WERI-Rb-1 (cell line): ENCODE results near the gene ZSCAN10.

Source experiments
- DNase-seq: peaks from one replicate; pipeline ENCODE4 v3.0.0-alpha.2; 2020
- H3K27ac ChIP-seq: fragments of 250-450 bp; sonication (Bioruptor Pico); 2 replicates; pipeline ENCODE4 v1.5.1; 2020; ENCODE audit warnings: mild to moderate bottlenecking, moderate library complexity
- H3K27me3 ChIP-seq: fragments of 250-450 bp; sonication (Bioruptor Pico); 2 replicates; pipeline ENCODE4 v1.5.1; 2021; ENCODE audit warnings: mild to moderate bottlenecking, low read depth, moderate library complexity; ENCODE audit not compliant: insufficient read depth, severe bottlenecking
- H3K36me3 ChIP-seq: fragments of 250-450 bp; sonication (Bioruptor Pico); 2 replicates; pipeline ENCODE4 v1.5.1; 2020; ENCODE audit warnings: mild to moderate bottlenecking, moderate library complexity
- H3K4me3 ChIP-seq: 2 replicates; pipeline ENCODE4 v1.5.1; 2011; ENCODE audit warnings: low read depth, mild to moderate bottlenecking, control low read depth, low read length
- H3K9me3 ChIP-seq: fragments of 250-450 bp; sonication (Bioruptor Pico); 2 replicates; pipeline ENCODE4 v1.5.1; 2021; ENCODE audit warnings: mild to moderate bottlenecking, moderate library complexity; ENCODE audit not compliant: severe bottlenecking
- TF ChIP-seq, protein P1 (sequence below): IDR thresholded peaks from 2 replicates; pipeline ENCODE4 v1.5.1; 2011; ENCODE audit warnings: low read depth, mild to moderate bottlenecking, control low read depth, inconsistent platforms, low read length

Gene ZSCAN10

DNA sequence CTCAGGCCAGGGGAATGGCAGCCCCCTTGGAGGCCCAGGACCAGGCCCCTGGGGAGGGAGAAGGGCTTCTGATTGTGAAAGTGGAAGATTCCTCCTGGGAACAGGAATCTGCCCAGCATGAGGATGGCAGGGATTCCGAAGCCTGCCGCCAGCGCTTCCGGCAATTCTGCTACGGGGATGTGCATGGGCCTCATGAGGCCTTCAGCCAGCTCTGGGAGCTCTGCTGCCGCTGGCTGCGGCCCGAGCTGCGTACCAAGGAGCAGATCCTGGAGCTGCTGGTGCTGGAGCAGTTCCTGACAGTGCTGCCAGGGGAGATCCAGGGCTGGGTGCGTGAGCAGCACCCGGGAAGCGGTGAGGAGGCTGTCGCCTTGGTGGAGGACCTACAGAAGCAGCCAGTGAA, 38.2 kb upstream of the ZSCAN10 start:
- TF ChIP-seq, protein P1, sequence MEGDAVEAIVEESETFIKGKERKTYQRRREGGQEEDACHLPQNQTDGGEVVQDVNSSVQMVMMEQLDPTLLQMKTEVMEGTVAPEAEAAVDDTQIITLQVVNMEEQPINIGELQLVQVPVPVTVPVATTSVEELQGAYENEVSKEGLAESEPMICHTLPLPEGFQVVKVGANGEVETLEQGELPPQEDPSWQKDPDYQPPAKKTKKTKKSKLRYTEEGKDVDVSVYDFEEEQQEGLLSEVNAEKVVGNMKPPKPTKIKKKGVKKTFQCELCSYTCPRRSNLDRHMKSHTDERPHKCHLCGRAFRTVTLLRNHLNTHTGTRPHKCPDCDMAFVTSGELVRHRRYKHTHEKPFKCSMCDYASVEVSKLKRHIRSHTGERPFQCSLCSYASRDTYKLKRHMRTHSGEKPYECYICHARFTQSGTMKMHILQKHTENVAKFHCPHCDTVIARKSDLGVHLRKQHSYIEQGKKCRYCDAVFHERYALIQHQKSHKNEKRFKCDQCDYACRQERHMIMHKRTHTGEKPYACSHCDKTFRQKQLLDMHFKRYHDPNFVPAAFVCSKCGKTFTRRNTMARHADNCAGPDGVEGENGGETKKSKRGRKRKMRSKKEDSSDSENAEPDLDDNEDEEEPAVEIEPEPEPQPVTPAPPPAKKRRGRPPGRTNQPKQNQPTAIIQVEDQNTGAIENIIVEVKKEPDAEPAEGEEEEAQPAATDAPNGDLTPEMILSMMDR = no peak
- DNase-seq = no peak
- Histone ChIP-seq H3K36me3 (peaks cover 35% of the 10 kb centered on the region), H3K27me3 (no peaks in the 10 kb centered on the region), H3K9me3 (no peaks in the 10 kb centered on the region), H3K4me3 (no peak overlapping the region), H3K27ac (no peak overlapping the region)

DNA sequence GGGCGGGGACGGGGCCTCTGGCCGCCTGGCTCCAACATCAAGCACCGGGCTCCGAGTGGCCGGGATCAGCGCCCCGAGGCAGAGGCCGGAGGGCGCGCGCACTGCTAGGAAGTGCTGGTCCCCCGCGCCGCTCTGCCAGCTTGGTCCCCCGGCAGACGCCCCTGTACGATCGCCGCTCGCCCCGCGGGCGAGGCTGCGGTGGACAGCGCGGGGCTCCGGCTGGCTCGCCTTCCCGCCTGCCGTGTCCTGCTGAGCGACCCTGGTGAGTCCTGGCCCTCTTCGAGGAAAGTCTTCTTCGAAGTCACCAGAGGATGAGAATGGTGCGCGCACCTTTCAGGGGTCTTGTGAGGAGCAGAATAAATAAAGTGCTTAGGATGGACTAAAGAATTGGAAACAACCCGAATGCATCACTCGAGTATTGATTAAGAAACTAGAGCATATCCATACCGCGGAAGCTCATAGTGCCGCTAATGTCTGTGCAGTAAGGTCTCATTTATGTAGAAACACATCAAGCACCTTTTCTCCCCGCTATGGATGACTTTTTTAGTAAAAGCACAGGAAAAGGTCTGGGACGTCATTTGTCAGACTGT, 36.1 kb upstream of the ZSCAN10 start:
- peaks cover 46% of the 10 kb centered on the region for H3K36me3 ChIP-seq
- no peak for DNase-seq
- no peaks in the 10 kb centered on the region for H3K27me3 ChIP-seq
- TF ChIP-seq, protein P1 = no peak
- peak overlapping the region; percentile 98 for H3K4me3 ChIP-seq
- no peaks in the 10 kb centered on the region for H3K9me3 ChIP-seq
- H3K27ac ChIP-seq = peak overlapping the region; percentile 90

DNA sequence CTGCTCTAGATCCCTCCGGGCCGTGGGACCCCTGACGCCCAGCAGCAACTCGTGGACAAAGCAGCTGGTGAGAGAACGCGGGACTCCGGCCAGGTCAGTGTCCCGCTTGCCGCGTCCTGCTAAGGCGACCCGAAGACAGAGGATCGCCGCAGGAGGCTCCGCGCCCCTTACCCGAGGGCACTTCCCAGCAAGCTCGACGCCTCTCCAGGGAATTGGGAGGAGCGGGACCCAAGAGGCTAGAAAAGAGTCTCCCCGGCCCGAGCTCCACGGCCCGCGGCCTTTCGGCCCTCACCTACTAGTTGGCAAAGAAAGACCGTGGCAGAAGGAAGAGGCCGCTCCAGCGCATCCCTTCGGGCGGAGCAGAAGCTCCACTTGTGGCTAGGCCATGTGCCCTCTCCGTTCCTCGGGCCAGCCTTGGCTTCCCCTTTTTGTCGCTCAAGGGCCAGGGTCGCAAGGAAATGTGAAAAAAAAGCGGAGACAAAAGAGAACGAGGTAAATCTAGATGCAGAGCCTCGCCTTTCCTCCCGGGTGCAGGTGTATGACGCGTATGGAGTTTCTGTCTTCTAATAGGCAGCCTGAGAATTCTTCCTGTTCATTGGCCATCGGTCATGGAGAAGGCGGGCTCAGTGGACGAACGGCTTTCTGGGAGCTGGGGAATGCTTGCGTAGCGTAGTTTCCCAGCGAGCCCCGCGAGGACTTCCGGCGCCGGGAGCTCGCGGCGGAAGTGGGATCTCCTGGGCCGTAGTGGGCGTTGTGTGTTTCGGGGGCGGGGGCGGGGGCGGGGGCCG, 35.4 kb upstream of the ZSCAN10 start, which contains the start of gene ZNF213:
Gene ZNF213 (plus strand): TSS at position 692 of the 788 bp plus-strand sequence. CDS start 2,252 bp downstream, outside the sequence.
- peak; percentile 97 for DNase-seq
- peak within 1 kb of the TSS; percentile 98 for H3K4me3 ChIP-seq
- H3K9me3 ChIP-seq = no peaks in the 10 kb centered on the region
- TF ChIP-seq, protein P1 = no peak
- H3K36me3 ChIP-seq = peaks cover 43% of the 10 kb centered on the region
- H3K27ac ChIP-seq = peak within 1 kb of the TSS; percentile 98
- no peaks in the 10 kb centered on the region for H3K27me3 ChIP-seq

DNA sequence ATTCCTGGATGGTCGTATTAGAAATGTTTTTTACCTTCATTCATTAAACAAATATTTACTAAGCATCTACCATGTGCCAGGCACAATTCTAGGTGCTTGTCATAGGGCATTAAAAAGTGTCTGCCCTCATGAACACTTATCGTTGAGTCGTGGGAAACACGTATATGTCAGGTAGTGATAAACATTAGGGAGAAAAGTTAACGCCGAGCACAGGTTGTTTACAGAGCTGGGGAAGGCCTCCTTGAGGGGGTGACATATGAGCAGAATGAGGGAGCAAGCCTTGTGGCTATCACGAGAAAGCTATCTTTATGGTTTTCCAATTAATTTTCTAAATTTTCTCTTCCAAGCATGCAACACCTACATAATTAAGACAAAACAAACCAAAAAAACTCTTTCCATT, 34.8 kb upstream of the ZSCAN10 start:
- no peaks in the 10 kb centered on the region for H3K9me3 ChIP-seq
- peak overlapping the region; percentile 85 for H3K4me3 ChIP-seq
- no peak for DNase-seq
- TF ChIP-seq, protein P1 = no peak
- H3K36me3 ChIP-seq = peaks cover 42% of the 10 kb centered on the region
- no peaks in the 10 kb centered on the region for H3K27me3 ChIP-seq
- peak overlapping the region; percentile 98 for H3K27ac ChIP-seq

DNA sequence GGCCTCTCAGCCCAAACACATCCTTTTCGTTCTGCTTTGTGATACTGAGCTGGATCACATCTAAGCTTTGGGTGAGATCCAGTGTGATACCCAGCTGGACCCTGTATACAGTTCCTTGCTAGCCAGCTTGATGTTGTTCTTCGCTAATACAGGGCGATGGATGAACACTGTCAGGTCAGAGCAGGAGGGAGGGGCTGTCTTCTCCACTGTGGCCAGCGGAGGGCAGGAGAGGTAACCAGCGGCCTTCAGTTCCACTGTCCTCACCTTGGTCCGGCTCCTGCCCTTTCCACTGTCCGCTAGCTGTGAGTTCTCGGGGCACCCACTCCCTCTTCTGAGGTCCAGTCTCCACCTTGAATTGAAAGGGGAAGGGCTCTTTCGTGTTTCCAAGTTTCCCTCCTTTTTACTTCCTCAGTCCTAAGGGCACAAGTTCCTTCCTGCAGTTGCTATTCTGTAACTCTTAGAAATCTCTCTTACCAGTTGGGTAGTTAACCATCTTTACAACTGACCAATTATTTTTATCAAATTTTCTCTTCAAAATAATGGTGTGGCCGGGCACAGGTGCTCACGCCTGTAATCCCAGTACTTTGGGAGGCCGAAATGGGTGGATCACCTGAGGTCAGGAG, 32.8 kb upstream of the ZSCAN10 start:
- Histone ChIP-seq H3K36me3 (peaks cover 45% of the 10 kb centered on the region), H3K27ac (no peak overlapping the region), H3K9me3 (no peaks in the 10 kb centered on the region), H3K4me3 (no peak overlapping the region), H3K27me3 (no peaks in the 10 kb centered on the region)
- TF ChIP-seq, protein P1 = peak; percentile 94
- DNase-seq = peak; percentile 80
